ENCODE results near the gene PRKCB.

The PRKCB gene

DNA sequence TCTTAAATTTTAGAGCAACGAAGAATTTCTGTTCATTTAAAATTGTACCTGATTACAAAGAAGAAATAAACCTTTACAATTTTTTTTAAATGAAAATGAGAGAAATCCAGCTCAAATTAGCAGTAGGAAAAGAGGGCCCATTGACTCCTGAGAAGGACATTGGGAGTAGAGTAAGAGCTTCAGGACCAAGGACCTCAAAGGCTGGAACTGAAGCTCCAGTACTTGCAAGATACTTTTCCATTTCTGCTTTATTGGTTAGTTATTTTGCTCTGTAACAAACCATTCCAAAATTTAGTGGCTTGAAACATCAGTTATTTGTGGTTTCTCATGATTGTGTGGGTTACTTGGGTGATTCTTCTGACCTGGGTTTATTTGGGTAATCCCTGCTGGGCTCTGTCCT lies 165.9 kb downstream of the PRKCB start:
- Histone ChIP-seq H3K4me2 (ENCODE audit: low read length) (no peak overlapping the region), H3K36me3 (ENCODE audit: control insufficient read depth, low read length) (no peaks in the 10 kb centered on the region), H3K9me2 (replicated peaks; ENCODE audit: control insufficient read depth, low read length) (no peaks in the 10 kb centered on the region), H4K20me1 (ENCODE audit: control insufficient read depth, insufficient read depth, low read depth, low read length) (no peaks in the 10 kb centered on the region), H3K9me3 (ENCODE audit: control insufficient read depth, insufficient read depth, low read length) (no peaks in the 10 kb centered on the region), H3K4me3 (ENCODE audit: low read length) (no peak overlapping the region), H3K79me2 (ENCODE audit: control insufficient read depth, low read length) (no peaks in the 10 kb centered on the region), H3F3A (ENCODE audit: control insufficient read depth, insufficient read depth) (no peaks in the 10 kb centered on the region), H3K4me1 (ENCODE audit: control insufficient read depth, low read length) (peaks cover 8% of the 10 kb centered on the region; the same call in 1 of the 2 replicates), H3K27ac (ENCODE audit: low read depth, low read length) (no peak overlapping the region), H3K27me3 (ENCODE audit: control insufficient read depth, low read length) (no peaks in the 10 kb centered on the region; the same call in 1 of the 2 replicates)
- TF ChIP-seq, protein P1, sequence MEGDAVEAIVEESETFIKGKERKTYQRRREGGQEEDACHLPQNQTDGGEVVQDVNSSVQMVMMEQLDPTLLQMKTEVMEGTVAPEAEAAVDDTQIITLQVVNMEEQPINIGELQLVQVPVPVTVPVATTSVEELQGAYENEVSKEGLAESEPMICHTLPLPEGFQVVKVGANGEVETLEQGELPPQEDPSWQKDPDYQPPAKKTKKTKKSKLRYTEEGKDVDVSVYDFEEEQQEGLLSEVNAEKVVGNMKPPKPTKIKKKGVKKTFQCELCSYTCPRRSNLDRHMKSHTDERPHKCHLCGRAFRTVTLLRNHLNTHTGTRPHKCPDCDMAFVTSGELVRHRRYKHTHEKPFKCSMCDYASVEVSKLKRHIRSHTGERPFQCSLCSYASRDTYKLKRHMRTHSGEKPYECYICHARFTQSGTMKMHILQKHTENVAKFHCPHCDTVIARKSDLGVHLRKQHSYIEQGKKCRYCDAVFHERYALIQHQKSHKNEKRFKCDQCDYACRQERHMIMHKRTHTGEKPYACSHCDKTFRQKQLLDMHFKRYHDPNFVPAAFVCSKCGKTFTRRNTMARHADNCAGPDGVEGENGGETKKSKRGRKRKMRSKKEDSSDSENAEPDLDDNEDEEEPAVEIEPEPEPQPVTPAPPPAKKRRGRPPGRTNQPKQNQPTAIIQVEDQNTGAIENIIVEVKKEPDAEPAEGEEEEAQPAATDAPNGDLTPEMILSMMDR (IDR thresholded peaks at IDR 0.05; ENCODE audit: low read depth, low read length, poor library complexity, severe bottlenecking) = no peak
- no peak for TF ChIP-seq EZH2phosphoT487 (IDR thresholded peaks at IDR 0.05; ENCODE audit: borderline replicate concordance, low read length)

DNA sequence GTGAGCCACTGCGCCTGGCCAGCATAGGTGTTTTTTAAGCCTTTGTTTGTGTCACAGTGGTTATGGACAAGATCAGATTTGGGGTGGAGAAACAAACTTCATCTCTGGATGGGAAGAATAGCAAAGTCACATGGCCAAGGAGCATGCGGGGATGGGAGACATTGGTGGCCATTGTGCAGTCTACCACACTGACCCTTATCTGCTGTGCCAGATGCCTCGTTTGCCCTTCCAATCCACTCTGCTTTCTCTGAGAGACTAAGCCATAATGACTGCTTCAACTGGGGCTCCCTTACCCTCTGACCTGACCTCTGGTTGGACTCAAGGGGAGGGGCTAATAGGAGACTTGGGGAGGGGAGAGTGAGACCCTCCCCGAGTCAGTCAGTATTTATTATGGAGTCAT lies 166.8 kb downstream of the PRKCB start:
- H3K27ac ChIP-seq (ENCODE audit: low read depth, low read length) = no peak overlapping the region
- peaks cover 8% of the 10 kb centered on the region; the same call in 1 of the 2 replicates for H3K4me1 ChIP-seq (ENCODE audit: control insufficient read depth, low read length)
- H3K79me2 ChIP-seq (ENCODE audit: control insufficient read depth, low read length) = no peaks in the 10 kb centered on the region
- H3K4me2 ChIP-seq (ENCODE audit: low read length) = no peak overlapping the region
- no peaks in the 10 kb centered on the region for H4K20me1 ChIP-seq (ENCODE audit: control insufficient read depth, insufficient read depth, low read depth, low read length)
- no peaks in the 10 kb centered on the region for H3K36me3 ChIP-seq (ENCODE audit: control insufficient read depth, low read length)
- no peaks in the 10 kb centered on the region for H3F3A ChIP-seq (ENCODE audit: control insufficient read depth, insufficient read depth)
- H3K27me3 ChIP-seq (ENCODE audit: control insufficient read depth, low read length) = no peaks in the 10 kb centered on the region; the same call in 1 of the 2 replicates
- H3K9me2 ChIP-seq (replicated peaks; ENCODE audit: control insufficient read depth, low read length) = no peaks in the 10 kb centered on the region
- no peaks in the 10 kb centered on the region for H3K9me3 ChIP-seq (ENCODE audit: control insufficient read depth, insufficient read depth, low read length)
- TF ChIP-seq EZH2phosphoT487 (IDR thresholded peaks at IDR 0.05; ENCODE audit: borderline replicate concordance, low read length) = no peak
- TF ChIP-seq, protein P1 (IDR thresholded peaks at IDR 0.05; ENCODE audit: low read depth, low read length, poor library complexity, severe bottlenecking) = no peak
- no peak overlapping the region for H3K4me3 ChIP-seq (ENCODE audit: low read length)

DNA sequence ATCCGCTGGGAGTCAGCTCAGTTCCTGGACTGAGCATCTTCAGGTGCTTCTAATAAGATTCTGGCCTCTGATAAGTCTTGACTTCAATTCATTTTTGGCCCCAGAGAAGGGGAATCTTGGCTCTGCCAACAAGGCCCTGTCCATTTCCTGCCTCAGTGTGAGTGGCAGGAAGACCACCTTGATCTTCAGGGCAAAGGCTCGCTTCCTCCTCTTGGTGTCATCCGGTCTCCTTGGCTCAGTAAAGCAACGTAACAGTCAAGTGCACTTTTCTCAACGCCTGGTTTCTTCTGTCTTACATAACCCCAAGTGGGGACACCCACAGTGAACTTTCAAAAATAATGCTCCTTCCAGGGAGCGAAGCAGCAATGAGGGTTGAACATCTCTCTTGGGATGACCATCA lies 169.8 kb downstream of the PRKCB start:
- TF ChIP-seq, protein P1 (IDR thresholded peaks at IDR 0.05; ENCODE audit: low read depth, low read length, poor library complexity, severe bottlenecking) = no peak
- TF ChIP-seq EZH2phosphoT487 (IDR thresholded peaks at IDR 0.05; ENCODE audit: borderline replicate concordance, low read length) = no peak
- H3K4me1 ChIP-seq (ENCODE audit: control insufficient read depth, low read length) = peaks cover 21% of the 10 kb centered on the region
- no peaks in the 10 kb centered on the region for H3K9me3 ChIP-seq (ENCODE audit: control insufficient read depth, insufficient read depth, low read length)
- no peaks in the 10 kb centered on the region for H3K9me2 ChIP-seq (replicated peaks; ENCODE audit: control insufficient read depth, low read length)
- H3K79me2 ChIP-seq (ENCODE audit: control insufficient read depth, low read length) = no peaks in the 10 kb centered on the region
- peaks cover 12% of the 10 kb centered on the region for H3K27me3 ChIP-seq (ENCODE audit: control insufficient read depth, low read length)
- H3K36me3 ChIP-seq (ENCODE audit: control insufficient read depth, low read length) = no peaks in the 10 kb centered on the region
- no peak overlapping the region for H3K27ac ChIP-seq (ENCODE audit: low read depth, low read length)
- H4K20me1 ChIP-seq (ENCODE audit: control insufficient read depth, insufficient read depth, low read depth, low read length) = 0 out of 2 replicates have a peak, but pooled peaks cover 4% of the 10 kb centered on the region
- no peak overlapping the region for H3K4me2 ChIP-seq (ENCODE audit: low read length)
- H3F3A ChIP-seq (ENCODE audit: control insufficient read depth, insufficient read depth) = no peaks in the 10 kb centered on the region
- H3K4me3 ChIP-seq (ENCODE audit: low read length) = no peak overlapping the region
